Smooth muscle cell (in vitro differentiated cells): ENCODE measurements around the gene ACADS. TPM values are rescaled to one million over a fixed set of nuclear protein-coding genes. Genes with fewer than 3 reads are reported as not detected.

Experiments used
- DNase-seq: peaks from one replicate; lab custom pipeline; 2025; ENCODE audit not compliant: unreplicated experiment; lab: John Stamatoyannopoulos, UW
- H2AFZ ChIP-seq: fragments of 200-600 bp; sonication (generic); 2 replicates; pipeline ENCODE4 v1.6.0; 2016; ENCODE audit warnings: antibody characterized with exemption, low read depth, mild to moderate bottlenecking
- H3F3A ChIP-seq: fragments of 200-600 bp; sonication (generic); 2 replicates; pipeline ENCODE4 v1.6.0; 2017; ENCODE audit warnings: antibody characterized with exemption, low read depth
- H3K27ac ChIP-seq: fragments of 200-600 bp; sonication (generic); 2 replicates; pipeline ENCODE4 v1.5.1; 2016; ENCODE audit warnings: low read depth, mild to moderate bottlenecking
- H3K27me3 ChIP-seq: fragments of 200-600 bp; sonication (generic); 2 replicates; pipeline ENCODE4 v1.6.1; 2016; ENCODE audit warnings: low read depth, mild to moderate bottlenecking
- H3K36me3 ChIP-seq: fragments of 200-600 bp; sonication (generic); 2 replicates; pipeline ENCODE4 v1.5.1; 2016; ENCODE audit warnings: low read depth
- H3K4me1 ChIP-seq: fragments of 200-600 bp; sonication (generic); 2 replicates; pipeline ENCODE4 v1.5.1; 2016; ENCODE audit warnings: low read depth
- H3K4me2 ChIP-seq: fragments of 200-600 bp; sonication (generic); 2 replicates; pipeline ENCODE4 v1.6.0; 2016; ENCODE audit warnings: mild to moderate bottlenecking
- H3K4me3 ChIP-seq: fragments of 200-600 bp; sonication (generic); 2 replicates; pipeline ENCODE4 v1.5.1; 2016; ENCODE audit warnings: mild to moderate bottlenecking
- H3K79me2 ChIP-seq: fragments of 200-600 bp; sonication (generic); 2 replicates; pipeline ENCODE4 v1.6.0; 2016; ENCODE audit warnings: low read depth, mild to moderate bottlenecking
- H3K9ac ChIP-seq: fragments of 200-600 bp; sonication (generic); 2 replicates; pipeline ENCODE4 v1.6.0; 2016; ENCODE audit warnings: low read depth
- H3K9me3 ChIP-seq: fragments of 200-600 bp; sonication (generic); replicated peaks from 2 replicates; pipeline ENCODE4 v1.5.1; 2016; ENCODE audit warnings: low read depth
- H4K20me1 ChIP-seq: fragments of 200-600 bp; sonication (generic); 2 replicates; pipeline ENCODE4 v1.6.0; 2016; ENCODE audit warnings: low read depth
- CTCF ChIP-seq: fragments of 200-600 bp; sonication (generic); IDR thresholded peaks from 2 replicates; pipeline ENCODE4 v1.5.1; 2017; ENCODE audit warnings: borderline replicate concordance, mild to moderate bottlenecking, antibody characterized with exemption; ENCODE audit not compliant: insufficient read depth, poor library complexity, severe bottlenecking
- WGBS: methylation state at CpG from one replicate; pipeline ENCODE4 v1.1.7; 2016; ENCODE audit warnings: low lambda C conversion rate; 5-methylcytosine and 5-hydroxymethylcytosine counted together
- polyA plus RNA-seq: library from polyadenylated mRNA; unstranded; fragments of >200 nt; fragmentation: Nextera tagmentation; extraction: Ambion mirVana; gene quantifications from 2 replicates; pipeline ENCODE4 v1.2.1, GENCODE V29; 2016
- total RNA-seq: library from RNA; depleted of rRNA; stranded (reverse); fragments of >200 nt; gene quantifications from 2 replicates; pipeline ENCODE4 v1.2.3, GENCODE V29; 2014

ACADS gene
- total and polyA plus RNA-seq, 2 experiments from 2014 or later, result 3.7 to 14.0 TPM

- Histone ChIP-seq H4K20me1 (no peaks in the 10 kb centered on the region), H3K27ac (no peak overlapping the region), H3K4me3 (no peak overlapping the region), H3K36me3 (no peaks in the 10 kb centered on the region), H2AFZ (no peak overlapping the region), H3K27me3 (no peaks in the 10 kb centered on the region), H3F3A (no peaks in the 10 kb centered on the region), H3K9me3 (no peaks in the 10 kb centered on the region), H3K4me2 (no peak overlapping the region), H3K79me2 (no peaks in the 10 kb centered on the region), H3K9ac (no peak overlapping the region), H3K4me1 (no peaks in the 10 kb centered on the region)
- TF ChIP-seq CTCF, result no peak
- no peak for DNase-seq
- 93% methylated on average over 15 of the region's 15 CpGs for WGBS
These were observed 15.2 kb downstream of the ACADS start for GRCh38 chr12:120740871-120741270.

GRCh38 chr12:120741476-120742421, 16.1 kb downstream of the ACADS start:
- WGBS, result 94% methylated on average over 33 of the region's 33 CpGs
- Histone ChIP-seq H3K79me2 (no peaks in the 10 kb centered on the region), H3K36me3 (no peaks in the 10 kb centered on the region), H3K4me2 (no peak overlapping the region), H3K4me1 (no peaks in the 10 kb centered on the region), H3K27ac (no peak overlapping the region), H2AFZ (no peak overlapping the region), H3K27me3 (no peaks in the 10 kb centered on the region), H3F3A (no peaks in the 10 kb centered on the region), H3K9me3 (no peaks in the 10 kb centered on the region), H3K4me3 (no peak overlapping the region), H3K9ac (no peak overlapping the region), H4K20me1 (no peaks in the 10 kb centered on the region)
- no peak for TF ChIP-seq CTCF
- no peak for DNase-seq

- no peak for DNase-seq
- Histone ChIP-seq H3K4me2 (no peak overlapping the region), H3K4me3 (no peak overlapping the region), H3K27ac (no peak overlapping the region), H3K9me3 (no peaks in the 10 kb centered on the region), H4K20me1 (no peaks in the 10 kb centered on the region), H3K27me3 (no peaks in the 10 kb centered on the region), H3K9ac (no peak overlapping the region), H3K4me1 (no peaks in the 10 kb centered on the region), H3K79me2 (no peaks in the 10 kb centered on the region), H3K36me3 (no peaks in the 10 kb centered on the region), H2AFZ (no peak overlapping the region), H3F3A (no peaks in the 10 kb centered on the region)
- 89% methylated on average over 15 of the region's 15 CpGs for WGBS
- no peak for TF ChIP-seq CTCF
These were observed 19.4 kb downstream of the ACADS start for GRCh38 chr12:120744922-120745493.
